ENCODE results near the gene GRIP2.

The GRIP2 gene

DNA sequence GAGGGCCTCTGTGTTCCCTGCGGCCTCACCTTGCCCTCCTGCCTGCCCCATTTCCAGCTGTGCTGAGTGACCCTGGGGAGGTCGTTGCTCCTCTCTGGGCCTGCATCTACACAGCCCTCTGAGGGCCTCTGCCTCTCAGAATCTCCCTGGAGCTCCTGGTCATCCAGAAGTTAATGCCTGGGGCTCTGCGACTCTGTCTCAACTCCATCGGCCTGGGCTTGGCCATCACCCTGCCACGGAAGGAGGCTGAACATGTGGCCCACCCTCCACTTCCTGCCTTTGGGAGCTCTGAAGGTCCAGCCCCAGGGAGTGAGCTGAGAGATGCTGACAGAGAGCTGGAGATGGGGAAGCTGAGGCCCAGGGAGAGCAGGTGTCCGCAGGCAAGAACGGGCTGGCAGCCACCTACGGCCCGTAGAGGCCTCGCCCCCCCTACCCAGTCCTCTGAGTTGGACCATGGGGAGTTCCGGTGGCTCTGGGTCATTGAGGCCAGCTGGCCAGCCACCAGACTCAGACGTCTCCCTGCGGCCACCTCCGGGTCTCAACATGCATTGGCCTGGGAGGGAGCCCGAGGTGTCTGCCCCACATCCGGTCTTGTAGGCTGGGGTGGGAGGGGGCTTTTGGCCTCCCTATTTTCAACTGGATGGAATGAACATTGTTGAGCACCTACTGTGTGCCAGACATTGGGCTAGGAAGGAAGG, 34.2 kb downstream of the GRIP2 start:
- DNase-seq (ENCODE audit: low spot score): no peak

DNA sequence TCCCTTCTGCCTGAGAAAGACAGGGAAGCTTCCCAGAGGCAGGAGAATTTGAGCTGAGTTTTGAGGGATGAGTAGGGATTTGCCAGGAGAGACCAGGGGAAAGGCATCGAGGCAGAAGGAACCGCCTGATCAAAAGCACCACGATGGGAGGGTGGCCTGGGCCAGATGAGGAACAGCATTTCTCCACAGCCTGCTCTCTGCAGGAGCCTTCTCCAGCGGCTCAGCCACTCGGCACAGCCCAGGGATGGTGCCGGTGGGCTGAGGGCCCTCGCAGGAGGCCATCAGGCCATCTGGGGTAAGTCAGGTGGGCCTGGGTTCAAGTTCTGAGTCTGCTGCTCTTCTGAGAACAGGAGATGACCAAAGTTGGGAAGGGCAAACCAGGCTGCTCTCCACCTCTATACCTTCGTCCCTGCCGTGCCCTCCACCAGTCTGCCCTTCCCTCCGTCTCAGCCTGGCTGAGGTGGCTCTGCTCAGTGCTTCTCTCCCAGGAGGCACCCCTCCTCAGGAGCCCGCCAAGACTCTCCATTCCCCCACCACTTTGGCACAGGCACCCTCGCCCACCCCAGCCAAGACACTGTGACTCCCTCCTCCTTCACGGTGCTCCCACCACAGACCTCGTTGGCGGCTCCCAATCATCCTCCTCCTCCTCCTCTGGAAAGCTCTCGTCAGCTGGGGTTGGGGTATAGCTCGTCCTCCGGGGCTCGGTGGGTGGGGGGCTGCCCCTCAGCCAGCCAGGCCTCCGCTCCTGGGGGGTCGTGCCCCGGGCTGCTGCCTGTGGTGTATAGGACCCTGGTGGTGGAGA, 34.9 kb downstream of the GRIP2 start:
- DNase-seq (ENCODE audit: low spot score): no peak

DNA sequence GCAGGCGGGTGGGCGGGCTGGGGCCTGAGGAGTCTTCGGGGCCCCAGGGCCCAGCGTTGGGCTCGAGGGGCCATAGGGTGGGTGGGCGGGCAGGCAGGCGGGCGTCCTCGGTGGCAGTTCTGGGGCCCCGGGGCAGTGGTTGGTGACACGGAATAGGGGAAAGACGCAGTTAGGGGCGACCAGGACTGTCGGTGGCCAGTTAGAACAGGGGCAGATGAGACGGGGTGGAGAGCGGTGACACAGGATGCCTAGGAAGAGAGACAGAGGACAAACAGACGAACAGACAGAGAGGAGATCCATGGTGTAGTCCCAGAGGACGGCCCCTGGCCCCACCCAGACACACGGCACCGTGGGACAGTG, 36.5 kb downstream of the GRIP2 start:
- DNase-seq (ENCODE audit: low spot score): no peak

DNA sequence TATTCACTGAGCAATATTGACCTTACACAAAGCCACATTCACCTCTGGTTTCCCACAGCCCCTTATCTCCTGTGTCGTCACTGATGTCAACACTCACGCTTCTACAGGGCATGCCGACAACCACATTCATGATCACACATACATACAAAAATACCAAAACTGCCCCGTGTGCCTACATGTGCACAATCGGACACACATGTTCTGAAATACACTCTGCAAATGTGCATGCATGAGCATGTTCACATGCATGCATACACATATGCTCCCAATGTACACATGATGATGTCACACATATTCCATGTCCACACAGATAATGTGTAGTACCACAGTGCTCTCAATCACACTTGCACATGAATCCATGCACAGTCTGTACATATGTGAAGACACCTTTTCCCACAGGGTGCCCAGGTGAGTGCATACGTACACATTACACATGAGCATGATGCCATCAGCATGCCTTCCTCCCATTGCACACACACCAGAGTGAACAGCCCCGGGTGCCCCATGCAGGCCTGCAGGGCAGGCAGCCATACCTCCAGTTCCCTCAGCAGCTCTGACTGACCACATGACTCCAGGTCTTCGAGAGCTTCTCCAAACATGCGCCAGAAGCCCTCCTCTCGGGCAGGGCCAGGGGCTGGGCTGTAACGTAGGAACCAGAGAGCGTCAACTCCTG, 37.0 kb downstream of the GRIP2 start:
- DNase-seq (ENCODE audit: low spot score): no peak

DNA sequence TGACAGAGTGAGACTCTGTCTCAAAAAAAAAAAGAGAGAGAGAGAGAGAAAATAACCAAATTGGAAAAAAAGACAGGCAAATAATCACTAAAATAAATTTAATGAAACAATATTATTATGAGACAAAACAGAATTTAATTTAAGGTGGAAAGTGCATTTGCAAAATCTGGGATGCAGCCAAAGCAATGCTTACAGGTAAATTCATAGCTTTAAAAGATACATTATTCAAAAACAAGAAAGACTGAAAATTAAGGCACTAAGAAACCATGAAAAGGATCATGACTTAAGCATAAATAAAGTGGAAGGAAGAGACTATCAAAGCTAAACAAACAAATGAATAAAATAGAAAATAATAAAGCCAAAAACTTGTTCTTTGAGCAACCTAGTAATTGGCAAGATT, 37.7 kb downstream of the GRIP2 start:
- no peak for DNase-seq (ENCODE audit: low spot score)

DNA sequence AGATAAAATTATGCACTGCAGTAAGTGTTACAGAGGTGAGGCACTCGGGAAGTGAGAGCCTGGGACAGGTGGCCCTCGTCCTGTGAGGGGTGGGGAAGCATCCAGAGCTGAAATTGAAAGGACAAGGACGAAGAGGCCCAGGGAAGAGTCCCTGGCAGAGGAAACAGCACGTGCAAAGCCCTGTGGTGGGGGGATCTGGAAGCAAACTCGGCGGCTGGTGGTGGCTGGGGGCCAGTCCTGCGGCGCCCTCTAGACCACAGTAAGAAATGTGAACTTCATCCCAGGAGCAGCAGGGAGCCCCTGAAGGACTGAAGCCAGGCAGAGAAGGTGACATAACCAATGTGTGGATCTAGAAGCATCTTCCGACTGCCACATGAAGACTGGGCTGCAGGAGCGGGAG, 42.8 kb downstream of the GRIP2 start:
- no peak for DNase-seq (ENCODE audit: low spot score)

DNA sequence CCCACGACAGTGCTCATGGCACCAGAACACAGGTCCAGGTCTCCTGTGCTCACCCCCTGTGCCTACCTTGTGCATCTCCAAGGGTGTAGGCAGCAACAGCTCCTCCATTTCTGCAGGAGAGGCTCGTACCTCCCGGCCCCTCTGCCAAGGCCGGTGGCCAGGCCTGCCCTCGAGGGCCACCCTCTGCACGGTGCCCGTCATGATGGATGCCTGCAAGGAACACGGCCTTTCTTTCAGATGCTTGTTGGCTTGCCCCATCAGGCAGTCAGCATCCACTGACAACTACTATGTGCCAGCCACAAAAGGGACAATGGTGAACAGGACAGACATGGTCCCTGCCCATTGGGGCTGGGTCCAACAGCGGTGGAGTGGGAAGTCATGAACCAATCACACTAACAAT, 43.8 kb downstream of the GRIP2 start:
- no peak for DNase-seq (ENCODE audit: low spot score)

DNA sequence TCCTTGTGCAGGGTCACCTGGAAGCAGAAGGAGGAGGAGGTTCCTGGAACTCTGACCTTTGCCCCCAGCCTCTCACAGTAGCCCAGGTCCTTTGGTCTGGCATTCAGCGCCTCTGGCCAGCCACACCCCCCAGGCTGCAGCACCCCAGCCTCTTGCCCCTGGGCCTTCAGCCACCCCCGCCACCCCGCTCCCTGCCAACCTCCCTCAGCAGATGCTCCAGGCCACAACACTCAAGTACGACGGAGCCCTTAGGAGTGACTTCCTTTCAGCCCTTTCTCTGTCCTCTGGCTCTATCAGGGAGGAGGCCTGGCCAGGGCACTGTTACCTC, 45.2 kb downstream of the GRIP2 start:
- no peak for DNase-seq (ENCODE audit: low spot score)

DNA sequence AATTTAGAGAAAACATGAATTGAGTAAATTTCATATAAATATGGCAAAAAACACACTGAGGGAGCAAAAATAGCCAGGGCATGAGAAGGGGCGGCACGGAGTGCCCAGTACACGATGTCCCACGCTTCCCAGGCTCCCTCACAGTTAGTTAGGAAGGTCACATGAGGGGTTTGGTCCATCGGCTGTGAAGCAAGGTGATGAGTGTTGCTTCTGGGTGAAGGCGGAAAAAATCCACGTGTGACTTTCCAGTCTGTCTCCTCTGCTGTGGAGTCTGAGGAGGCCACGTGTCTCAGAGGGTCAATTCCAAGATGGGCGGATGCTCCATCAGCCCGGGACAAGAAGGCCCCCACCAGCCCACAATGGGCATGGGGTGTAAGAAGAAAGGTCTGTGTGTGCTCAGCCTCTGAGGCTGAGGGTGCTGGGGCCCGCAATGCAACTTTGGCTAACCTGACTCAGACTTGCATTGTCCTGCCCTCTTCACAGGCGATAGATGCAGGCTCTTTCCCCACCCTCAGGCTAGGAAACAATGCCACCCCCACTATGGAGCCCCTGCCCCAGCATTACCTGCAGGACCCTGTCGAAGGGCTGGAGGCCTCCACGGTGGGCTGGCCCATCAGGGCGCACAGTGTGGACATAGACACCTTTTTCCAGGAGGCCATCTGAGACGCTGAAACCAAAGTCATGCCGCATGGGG, 45.7 kb downstream of the GRIP2 start:
- DNase-seq (ENCODE audit: low spot score): no peak

DNA sequence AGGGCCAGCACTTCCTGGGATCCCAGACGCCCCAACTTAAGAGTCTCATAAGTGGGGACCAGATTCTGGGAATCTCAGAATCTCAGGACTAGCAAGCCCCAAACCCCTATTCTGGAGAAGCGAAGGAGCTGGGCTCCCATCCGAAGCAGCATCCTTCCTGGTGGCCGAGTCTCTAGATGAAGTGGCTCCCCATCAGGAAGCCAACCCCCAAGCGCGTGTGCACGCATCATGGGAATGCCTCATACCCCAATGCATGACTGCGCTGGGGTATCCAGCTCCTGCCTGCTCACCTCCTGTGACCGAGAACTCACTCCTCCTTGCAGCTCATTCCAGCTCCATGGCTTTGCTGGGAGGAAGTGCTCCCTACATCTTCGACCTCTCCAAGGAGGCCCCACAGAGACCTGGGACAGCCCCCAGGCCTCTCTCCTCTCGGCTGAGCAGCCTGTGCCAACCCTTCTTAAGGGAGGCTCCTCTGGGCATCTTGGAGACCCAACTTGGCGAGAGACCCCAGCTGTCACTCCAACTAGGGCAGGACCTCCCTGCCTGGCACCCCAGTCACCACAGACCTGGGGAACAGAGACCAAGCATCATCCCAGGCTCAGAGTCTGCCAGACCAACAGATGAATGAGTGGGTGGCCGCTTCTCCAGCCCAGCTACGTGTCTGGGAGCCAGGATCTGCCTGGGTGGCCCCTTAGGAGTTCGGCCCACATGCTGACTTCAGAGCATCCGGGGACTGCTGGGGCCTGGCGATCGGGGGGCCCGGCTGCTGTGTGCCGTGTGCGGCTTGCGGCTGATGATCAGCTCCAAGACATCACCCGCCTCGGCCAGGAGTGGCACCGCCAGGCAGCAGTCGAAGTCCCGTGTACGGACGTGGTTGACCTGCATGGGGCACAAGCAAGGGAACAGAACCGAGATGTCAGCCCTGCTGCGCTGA, 46.9 kb downstream of the GRIP2 start:
- DNase-seq (ENCODE audit: low spot score): no peak

DNA sequence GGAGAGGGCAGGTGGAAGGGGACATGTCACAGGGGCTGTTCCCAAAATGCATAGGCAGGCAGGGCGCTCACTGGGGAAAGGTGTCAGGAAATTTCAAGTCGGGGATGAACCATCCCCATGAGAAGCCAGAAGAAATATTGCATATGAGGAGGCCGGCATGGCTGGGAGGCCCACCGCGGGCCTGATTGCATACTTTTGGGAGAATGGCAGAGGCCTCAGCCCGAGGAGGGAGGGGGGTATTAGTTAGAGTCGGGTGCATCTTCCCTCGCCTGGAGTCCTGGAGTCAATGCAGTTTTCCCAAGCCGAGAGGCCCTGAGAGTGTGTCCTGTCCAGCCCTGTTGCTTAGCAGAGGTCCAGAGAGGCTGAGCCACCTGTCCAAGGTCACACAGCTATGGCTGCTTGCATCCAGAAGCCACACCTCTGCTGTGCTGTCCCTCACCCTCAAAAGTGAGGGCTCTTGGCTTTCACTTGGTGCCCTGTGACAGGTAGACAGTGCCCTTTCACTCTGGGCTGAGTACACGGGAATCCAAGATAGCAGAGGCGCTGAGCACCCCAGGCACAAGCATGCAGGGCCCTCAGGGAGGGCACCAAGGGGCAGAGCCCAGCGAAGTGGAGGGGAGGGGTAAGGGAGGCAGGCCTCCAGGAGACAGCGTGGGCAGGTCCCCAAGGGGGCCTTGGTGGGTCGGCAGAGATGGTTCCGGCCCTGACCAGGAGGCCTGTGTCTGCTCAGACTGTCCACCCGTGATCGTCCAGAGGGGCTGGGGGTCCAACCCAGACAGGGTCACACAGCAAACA, 48.5 kb downstream of the GRIP2 start:
- no peak for DNase-seq (ENCODE audit: low spot score)

DNA sequence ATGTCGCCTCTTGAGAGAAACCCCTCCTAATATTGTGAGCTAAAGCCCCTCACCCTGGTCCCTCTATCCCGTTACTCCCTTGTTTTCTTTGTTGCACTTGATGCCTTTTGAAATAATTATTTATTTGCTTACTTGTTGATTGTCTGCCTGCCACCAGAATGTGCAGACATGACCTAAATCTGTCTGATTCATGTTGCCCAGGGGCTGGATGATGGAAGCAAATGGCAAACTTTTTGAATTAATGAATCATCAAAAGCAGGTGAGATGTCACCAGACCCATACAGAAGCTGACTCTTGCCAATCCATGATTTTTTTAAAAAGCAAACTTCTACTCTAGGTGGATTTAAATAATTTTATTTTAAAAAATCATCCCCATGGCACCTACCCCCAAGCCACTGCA, 49.3 kb downstream of the GRIP2 start:
- DNase-seq (ENCODE audit: low spot score): no peak

DNA sequence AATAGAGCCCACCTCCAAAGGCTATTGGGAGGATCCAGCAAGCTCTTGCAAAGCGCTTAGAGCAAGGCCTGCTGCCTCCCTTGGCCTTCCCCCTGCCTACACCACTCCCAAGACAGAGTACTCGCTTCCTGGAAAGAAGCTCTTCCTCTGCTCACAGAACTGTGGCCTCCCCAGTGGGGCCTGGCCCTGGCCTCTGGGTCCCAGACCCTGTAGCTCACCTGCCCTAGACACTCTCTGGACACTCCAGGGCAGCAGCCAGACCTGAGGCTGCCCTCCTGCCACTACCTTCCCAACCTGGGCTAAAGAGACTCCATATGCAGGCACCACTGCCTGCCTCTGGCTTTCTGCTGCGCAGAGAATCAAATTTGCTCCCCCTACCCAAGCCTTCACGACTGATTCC, 49.9 kb downstream of the GRIP2 start:
- DNase-seq (ENCODE audit: low spot score): no peak

DNA sequence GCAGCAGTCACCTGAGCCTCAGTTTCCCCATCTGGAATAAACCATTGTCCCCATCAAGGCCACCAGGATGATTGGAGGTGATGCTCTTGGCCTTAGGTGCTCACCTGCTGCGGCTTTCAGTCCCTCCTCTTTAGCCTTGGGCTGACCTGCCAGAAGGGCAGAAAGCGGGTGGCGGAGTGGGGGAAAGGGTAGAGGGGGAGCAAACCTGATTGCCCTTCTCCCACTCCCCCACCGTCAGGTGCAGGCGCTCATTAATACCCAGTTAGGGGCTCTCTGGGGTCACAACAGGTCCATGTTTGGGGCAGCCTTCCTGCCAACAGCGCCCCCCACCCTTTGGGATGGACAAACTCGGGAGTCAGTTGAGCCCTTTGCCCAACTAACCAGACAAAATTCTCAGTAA, 50.5 kb downstream of the GRIP2 start:
- no peak for DNase-seq (ENCODE audit: low spot score)

DNA sequence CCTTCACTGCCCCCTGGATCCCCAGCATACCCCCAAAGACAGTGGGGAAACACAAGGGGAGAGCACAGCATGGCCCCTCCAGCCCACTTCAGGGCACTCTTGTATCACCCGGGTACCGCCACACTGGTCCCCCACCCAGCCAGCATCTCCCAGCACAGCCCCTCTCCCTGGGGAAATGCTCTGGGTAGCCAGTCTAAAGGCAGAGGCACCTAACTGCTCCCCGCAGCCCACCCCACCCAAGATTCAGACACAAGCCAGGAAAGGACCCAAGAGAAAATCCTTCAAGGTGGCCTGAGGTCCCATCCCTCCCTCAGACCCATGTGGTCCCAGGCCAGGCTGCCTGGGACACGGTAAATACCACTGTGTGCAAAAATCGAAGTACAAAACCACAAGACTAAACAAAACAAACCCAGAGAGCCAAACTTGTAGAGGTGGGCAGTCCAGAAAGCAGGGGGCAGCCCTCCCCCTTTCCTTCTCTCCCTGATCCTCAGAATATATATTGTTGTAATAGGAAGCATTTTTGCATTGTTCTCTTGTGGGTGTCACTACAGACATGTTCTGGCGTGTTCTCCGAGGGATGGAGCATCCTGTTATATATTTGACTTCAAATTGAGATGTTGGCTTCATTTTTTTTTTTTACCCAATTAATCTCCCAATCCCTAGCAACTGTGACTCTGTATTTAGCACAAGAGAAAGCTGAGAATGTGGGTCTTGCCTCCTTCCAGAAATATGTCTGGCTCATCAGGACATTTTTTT, 51.7 kb downstream of the GRIP2 start:
- no peak for DNase-seq (ENCODE audit: low spot score)

DNA sequence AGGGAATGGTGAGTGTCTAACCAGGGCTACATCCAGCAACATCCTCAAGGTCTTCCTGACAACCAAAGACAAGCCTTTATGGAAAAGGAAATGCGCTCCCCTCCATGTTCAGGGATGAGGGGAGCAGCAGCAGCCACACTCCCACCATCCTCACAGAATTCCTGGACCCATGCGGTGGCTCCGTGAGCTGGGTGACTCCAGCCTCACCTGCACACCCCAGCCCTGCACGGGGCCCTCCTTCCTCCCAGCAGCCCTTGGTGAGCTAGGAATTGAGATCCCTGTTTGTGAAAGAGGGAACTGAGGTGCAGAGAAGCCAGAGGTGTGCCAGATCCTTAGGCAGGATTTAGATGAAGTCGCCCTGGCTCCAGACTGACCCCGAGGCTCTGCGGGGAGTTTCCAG, 52.3 kb downstream of the GRIP2 start:
- no peak for DNase-seq (ENCODE audit: low spot score)

DNA sequence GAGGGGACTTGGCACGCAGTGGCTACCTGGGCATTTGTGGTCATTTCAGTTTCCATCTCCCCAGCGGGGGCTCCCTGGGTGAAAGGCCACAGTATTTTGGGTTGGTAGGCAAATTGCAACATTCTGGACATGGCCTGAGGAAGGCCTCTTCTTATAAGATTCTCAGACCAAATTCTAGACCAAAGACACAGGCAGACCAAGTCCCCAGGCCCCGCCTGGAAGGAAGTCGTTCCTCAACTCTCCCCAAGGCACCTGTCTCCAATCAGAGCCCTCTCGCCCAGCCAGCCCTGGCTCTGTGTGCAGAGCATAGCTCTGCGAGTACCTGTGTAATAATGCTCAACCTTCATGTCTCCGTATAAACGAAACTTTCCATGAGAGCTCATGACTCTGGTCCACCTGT, 53.1 kb downstream of the GRIP2 start:
- DNase-seq (ENCODE audit: low spot score): no peak

DNA sequence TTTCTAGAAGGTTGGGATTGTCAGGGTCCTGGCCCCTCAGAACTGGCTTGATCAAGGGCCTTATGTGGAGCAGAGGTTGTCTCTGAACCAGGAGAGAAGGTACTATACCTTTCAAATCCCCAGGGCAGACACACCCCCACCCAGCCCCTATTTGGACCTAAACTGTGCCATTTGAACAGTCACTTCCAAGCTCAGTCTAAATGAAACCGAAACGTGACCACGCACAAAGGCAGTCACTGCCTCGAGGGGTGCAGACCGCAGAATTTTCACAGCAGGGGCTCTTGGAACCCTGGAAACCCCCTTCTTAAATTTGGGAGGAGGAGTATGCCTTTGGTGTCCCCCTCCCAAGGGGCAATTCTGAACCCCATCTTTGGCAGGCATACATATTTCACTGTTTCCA, 53.7 kb downstream of the GRIP2 start:
- DNase-seq (ENCODE audit: low spot score): no peak

DNA sequence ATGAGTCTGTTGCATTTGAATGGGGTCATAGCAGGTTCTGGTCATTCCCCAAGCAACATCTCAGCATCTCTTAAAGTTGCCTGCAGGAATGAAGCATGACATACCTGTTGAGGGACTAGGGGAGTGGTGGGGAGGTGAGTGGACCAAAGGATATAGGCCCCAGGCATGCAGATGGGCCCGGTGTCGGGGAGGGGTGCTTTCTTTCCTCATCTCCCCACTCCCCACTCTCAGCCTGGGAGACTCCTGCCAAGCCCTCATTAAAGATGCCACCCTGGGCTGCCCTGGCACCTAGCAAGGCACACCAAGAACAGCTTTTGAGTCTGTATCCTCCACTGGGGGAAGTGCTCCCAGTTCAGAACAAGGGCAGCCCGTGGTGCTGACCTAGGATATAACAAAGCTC, 54.2 kb downstream of the GRIP2 start:
- no peak for DNase-seq (ENCODE audit: low spot score)

DNA sequence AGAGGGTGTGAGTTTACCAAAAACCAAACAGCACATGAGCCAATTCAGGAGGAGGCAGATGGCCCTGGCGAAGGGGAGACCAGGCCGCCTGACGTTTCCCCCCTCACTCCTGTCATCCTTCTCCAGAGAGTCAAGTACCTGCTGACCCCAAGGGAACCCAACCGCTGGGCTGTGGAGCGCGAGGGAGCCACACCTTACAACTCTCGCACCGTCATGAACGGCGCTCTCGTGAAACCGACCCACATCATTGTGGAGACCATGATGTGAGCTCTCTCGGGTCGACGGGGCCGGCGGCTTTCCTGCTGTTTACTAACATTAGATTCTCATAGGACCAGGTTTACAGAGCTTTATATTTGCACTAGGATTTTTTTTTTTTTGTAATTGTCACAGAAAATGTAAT, 55.4 kb downstream of the GRIP2 start:
- no peak for DNase-seq (ENCODE audit: low spot score)
